Stomach (tissue), 4 donors: ENCODE results near the gene EYA2.

Experiments used
- POLR2A ChIP-seq, 4 donors: fragments of 450-650 bp; IDR thresholded peaks; one replicate each; pipeline ENCODE4 v1.6.1; 2016; ENCODE audit warnings: antibody characterized with exemption in 4 of 4, control low read depth in 2 of 4, mild to moderate bottlenecking in 1 of 4, moderate library complexity in 1 of 4
- POLR2AphosphoS5 ChIP-seq, 3 donors: sonication (generic); formaldehyde crosslinking; IDR thresholded peaks; one replicate each; pipeline ENCODE4 v1.6.1; 2016; ENCODE audit warnings: antibody characterized with exemption in 3 of 3
- TF ChIP-seq, protein P1 (sequence below), 7 experiments: fragments of 450-650 bp in 4 of 7; fragments of 200-600 bp in 3 of 7; sonication (generic) in 3 of 7; IDR thresholded peaks; one replicate each; pipeline ENCODE4 v1.5.1; 2016 to 2019; ENCODE audit warnings: antibody characterized with exemption in 7 of 7, control low read depth in 2 of 7, mild to moderate bottlenecking in 1 of 7

DNA sequence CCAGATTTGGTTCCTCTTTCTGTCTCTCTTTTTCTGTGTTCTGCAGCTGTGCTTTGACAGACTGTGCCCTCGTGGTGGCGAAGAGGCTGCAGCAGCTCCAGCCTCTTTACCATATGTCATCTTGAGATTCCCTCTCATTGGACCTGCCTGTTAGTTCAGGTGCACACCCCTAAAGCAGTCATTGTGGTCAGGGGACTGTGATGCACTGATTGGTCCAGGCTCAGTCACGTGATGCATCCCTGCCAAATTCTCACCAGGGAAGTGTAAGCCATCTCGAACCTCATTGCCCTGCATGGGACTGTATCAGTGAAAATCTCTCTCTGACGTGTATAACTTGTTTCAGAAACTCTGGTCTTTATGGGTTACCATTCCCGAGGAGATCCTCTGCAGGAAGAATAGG, 160.3 kb downstream of the EYA2 start:
- TF ChIP-seq POLR2A (IDR thresholded peaks at IDR 0.05) (no peak), POLR2AphosphoS5 (IDR thresholded peaks at IDR 0.05) (no peak)
- TF ChIP-seq, protein P1, sequence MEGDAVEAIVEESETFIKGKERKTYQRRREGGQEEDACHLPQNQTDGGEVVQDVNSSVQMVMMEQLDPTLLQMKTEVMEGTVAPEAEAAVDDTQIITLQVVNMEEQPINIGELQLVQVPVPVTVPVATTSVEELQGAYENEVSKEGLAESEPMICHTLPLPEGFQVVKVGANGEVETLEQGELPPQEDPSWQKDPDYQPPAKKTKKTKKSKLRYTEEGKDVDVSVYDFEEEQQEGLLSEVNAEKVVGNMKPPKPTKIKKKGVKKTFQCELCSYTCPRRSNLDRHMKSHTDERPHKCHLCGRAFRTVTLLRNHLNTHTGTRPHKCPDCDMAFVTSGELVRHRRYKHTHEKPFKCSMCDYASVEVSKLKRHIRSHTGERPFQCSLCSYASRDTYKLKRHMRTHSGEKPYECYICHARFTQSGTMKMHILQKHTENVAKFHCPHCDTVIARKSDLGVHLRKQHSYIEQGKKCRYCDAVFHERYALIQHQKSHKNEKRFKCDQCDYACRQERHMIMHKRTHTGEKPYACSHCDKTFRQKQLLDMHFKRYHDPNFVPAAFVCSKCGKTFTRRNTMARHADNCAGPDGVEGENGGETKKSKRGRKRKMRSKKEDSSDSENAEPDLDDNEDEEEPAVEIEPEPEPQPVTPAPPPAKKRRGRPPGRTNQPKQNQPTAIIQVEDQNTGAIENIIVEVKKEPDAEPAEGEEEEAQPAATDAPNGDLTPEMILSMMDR (IDR thresholded peaks at IDR 0.05): no peak
